GM12801 (cell line): ENCODE results near the gene UBE2L5.

Experiments used
- TF ChIP-seq, protein P1 (sequence below): IDR thresholded peaks from one replicate; pipeline ENCODE4 v1.5.1; 2011; ENCODE audit warnings: control low read depth; ENCODE audit not compliant: insufficient read length; ENCODE audit errors: extremely low read depth

The UBE2L5 gene

DNA sequence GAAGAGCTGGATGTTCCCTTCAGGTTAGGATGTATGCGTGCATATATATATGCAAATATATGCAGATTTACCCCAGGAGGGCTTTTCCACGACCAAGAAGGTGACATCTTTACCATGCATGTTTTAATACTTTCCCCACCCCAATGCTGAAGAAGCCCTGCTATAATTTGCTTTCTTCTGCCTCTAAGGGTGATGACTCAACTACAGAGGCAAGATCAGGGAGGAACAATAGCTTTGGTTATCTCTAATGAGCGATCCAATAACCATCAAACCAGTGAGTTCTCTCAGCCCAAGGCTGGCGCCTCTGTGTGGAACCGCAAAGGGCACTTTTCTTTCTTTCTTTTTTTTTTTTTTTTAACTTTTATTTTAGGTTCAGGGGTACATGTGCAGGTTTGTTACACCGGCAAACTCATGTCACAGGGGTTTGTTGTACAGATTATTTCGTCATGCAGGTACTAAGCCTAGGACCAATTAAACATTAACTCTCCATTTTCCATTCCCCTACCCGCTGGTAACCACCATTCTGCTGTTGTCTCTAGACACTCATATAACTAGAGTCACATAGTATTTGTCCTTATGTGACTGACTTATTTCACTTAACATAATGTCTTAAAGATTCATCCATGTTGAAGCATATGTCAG lies 25.7 kb upstream of the UBE2L5 start:
- TF ChIP-seq, protein P1, sequence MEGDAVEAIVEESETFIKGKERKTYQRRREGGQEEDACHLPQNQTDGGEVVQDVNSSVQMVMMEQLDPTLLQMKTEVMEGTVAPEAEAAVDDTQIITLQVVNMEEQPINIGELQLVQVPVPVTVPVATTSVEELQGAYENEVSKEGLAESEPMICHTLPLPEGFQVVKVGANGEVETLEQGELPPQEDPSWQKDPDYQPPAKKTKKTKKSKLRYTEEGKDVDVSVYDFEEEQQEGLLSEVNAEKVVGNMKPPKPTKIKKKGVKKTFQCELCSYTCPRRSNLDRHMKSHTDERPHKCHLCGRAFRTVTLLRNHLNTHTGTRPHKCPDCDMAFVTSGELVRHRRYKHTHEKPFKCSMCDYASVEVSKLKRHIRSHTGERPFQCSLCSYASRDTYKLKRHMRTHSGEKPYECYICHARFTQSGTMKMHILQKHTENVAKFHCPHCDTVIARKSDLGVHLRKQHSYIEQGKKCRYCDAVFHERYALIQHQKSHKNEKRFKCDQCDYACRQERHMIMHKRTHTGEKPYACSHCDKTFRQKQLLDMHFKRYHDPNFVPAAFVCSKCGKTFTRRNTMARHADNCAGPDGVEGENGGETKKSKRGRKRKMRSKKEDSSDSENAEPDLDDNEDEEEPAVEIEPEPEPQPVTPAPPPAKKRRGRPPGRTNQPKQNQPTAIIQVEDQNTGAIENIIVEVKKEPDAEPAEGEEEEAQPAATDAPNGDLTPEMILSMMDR, result no peak

DNA sequence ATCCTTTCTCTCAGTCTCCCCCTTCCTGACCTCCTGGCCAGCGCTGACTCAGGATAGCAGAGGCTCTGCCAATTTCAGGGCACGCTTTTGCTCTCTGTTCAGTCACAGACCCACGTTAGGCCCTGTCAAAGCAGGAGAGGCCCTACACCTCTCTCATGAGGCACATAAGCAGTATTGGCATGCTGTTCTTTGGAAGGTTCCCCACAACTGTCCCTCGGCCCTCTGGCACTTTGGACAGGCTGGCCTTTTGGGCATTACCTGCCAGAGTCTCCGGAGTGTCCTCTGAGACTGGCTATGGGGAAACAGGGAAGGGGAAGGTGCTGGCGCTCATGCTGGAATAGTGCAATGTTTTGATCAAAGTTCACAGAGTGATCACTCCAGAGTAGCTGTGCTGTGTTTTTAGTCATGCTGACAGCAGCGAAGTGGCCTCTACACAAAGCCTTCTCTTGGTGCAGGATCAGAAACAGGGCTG lies 23.7 kb upstream of the UBE2L5 start:
- TF ChIP-seq, protein P1, result no peak

DNA sequence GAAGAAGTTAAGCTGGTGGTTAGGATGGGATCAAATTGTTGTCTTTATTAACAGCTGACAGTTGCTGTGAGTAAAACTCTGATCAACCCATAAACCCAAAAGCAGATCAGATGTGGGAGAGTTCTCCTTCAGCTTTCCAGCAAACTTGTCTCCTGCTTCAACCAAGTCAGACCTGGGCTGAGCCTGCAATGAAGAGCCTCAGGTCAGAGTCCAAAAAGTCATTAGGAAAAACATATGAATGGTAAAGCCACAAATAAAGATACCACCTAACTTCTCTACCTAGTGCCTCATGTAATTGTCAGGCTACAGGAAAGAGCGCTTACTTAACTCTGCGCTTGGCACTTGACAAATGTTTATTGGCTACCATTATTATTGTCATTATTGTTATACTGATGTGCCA lies 21.9 kb upstream of the UBE2L5 start:
- TF ChIP-seq, protein P1, result no peak

DNA sequence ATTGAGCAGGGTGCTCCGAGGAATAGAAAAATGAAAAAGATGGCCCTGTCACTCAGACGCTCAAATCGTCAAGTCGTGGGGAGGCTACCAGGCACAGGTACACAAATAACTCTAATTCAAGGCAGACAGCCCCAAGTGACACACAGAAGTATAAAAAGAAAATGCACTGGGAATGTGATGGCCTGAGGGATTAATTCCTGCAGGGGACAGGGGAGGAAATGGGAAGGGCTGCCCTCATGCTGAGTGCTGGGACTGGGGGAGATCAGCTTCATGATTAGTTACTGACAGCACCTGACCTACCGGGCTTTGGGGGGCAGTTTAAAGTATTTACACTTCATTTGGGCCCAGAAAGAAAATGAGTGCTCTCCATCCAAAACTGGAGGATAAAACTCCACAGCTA lies 20.9 kb upstream of the UBE2L5 start:
- TF ChIP-seq, protein P1, result no peak

DNA sequence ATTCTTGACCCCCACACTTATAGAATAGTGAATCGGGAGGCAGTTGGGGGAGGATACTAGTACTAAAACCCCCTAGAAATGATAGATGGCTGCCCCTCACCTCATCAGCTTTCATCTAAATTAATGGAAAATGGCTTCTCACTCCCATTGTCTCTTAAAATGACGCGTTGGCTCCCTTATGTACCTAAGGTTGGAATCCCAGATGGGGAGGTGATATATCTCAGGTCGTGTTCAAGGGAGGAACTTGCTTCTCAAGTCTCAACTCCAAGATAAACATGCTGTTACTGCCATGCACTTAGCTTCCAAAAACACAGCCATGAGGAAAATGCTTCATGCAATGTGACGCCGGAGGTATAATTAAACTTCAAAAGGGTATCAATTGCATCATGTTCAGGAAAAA lies 18.8 kb upstream of the UBE2L5 start:
- TF ChIP-seq, protein P1, result no peak

DNA sequence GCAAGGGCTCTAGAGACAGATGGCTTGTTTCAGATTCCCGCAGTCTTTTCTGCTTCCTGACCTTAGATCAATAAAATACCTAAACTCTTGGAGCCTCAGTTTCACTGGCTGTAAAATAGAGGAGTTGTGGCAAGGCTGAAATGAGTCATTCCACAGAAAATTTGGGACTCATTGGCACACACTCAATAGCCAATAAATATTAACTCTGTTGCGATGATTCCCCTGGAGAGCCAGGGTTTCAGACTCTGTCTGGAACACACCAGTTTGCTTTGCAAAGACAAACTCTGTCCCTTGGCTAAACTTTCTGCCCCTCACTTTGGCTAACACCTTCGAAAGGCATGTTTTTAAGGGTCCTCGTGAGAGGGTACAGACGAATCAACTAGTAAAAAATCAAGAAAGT lies 18.1 kb upstream of the UBE2L5 start:
- TF ChIP-seq, protein P1, result no peak

DNA sequence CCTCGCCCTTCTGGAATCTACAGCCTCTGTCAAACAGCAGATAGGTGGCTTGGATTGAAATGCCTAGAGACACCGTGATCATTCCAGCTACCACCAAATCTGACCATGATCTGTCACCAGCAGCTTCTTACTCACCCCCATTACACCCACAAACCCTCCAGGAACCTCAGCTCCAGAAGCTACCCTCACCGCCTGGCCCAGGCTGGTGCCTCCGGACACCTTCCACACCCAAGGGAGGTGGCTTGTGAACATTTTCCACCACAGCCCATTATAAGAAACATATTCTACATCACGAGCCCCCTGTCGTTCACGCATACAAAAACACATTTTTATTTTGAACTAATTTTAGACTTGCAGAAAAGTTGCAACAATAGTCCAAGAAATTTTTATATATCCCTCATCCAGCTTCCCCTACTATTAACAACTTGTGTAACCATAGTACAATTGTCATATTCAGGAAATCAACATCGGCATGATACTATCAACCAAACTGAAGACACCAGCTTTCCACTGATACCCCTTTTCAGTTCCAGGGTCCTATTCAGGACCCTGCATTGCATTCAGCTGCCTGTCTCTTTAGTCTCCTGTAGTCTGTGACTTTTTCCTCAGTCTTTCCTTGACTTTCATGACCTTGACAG lies 15.4 kb upstream of the UBE2L5 start:
- TF ChIP-seq, protein P1, result no peak
